ENCODE results near the gene FAM111A.

FAM111A gene

GRCh38 chr11:59180168-59180776, 37.6 kb downstream of the FAM111A start:
- DNase-seq (ENCODE audit: low spot score) = no peak

- no peak for DNase-seq (ENCODE audit: low spot score)
These were observed 38.3 kb downstream of the FAM111A start for GRCh38 chr11:59180907-59181306.

- DNase-seq (ENCODE audit: low spot score) = no peak
These were observed 39.2 kb downstream of the FAM111A start for GRCh38 chr11:59181746-59182456.

- peak; percentile 8 for DNase-seq (ENCODE audit: low spot score)
These were observed 39.9 kb downstream of the FAM111A start for GRCh38 chr11:59182457-59183151.

GRCh38 chr11:59183771-59184170, 41.1 kb downstream of the FAM111A start:
- DNase-seq (ENCODE audit: low spot score) = no peak

- DNase-seq (ENCODE audit: low spot score) = no peak
These were observed 42.2 kb downstream of the FAM111A start for GRCh38 chr11:59184691-59185339.

GRCh38 chr11:59185386-59185945, 42.8 kb downstream of the FAM111A start:
- DNase-seq (ENCODE audit: low spot score) = no peak

GRCh38 chr11:59186130-59186594, 43.5 kb downstream of the FAM111A start:
- DNase-seq (ENCODE audit: low spot score) = peak; percentile 46

- DNase-seq (ENCODE audit: low spot score) = no peak
These were observed 44.4 kb downstream of the FAM111A start for GRCh38 chr11:59187035-59187434.

GRCh38 chr11:59187587-59187986, 44.9 kb downstream of the FAM111A start:
- DNase-seq (ENCODE audit: low spot score) = no peak

GRCh38 chr11:59188954-59189353, 46.3 kb downstream of the FAM111A start:
- DNase-seq (ENCODE audit: low spot score) = no peak

GRCh38 chr11:59189986-59190385, 47.3 kb downstream of the FAM111A start:
- no peak for DNase-seq (ENCODE audit: low spot score)

- no peak for DNase-seq (ENCODE audit: low spot score)
These were observed 48.4 kb downstream of the FAM111A start for GRCh38 chr11:59191095-59191494.

GRCh38 chr11:59191890-59192289, 49.2 kb downstream of the FAM111A start:
- DNase-seq (ENCODE audit: low spot score) = no peak

- DNase-seq (ENCODE audit: low spot score) = no peak
These were observed 49.9 kb downstream of the FAM111A start for GRCh38 chr11:59192446-59193020.

GRCh38 chr11:59193587-59194130, 51.0 kb downstream of the FAM111A start:
- DNase-seq (ENCODE audit: low spot score) = no peak

GRCh38 chr11:59195586-59195985, 52.9 kb downstream of the FAM111A start:
- DNase-seq (ENCODE audit: low spot score) = no peak

- no peak for DNase-seq (ENCODE audit: low spot score)
These were observed 54.1 kb downstream of the FAM111A start for GRCh38 chr11:59196777-59197176.

GRCh38 chr11:59197991-59198390, 55.3 kb downstream of the FAM111A start:
- no peak for DNase-seq (ENCODE audit: low spot score)

GRCh38 chr11:59198726-59199125, 56.1 kb downstream of the FAM111A start:
- no peak for DNase-seq (ENCODE audit: low spot score)

- DNase-seq (ENCODE audit: low spot score) = peak; percentile 15
These were observed 57.1 kb downstream of the FAM111A start for GRCh38 chr11:59199546-59200422.

Measured in CD4-positive, alpha-beta T cell treated with Interleukin-2 at 100 ng/mL for 4 hours (primary cell).